Activated gamma-delta T cell treated with anti-CD3 and anti-CD28 coated beads, Interleukin-2, amount 50 U/mL, for 16 hours (primary cell): ENCODE measurements around the gene SNRNP25.

Experiments used
- DNase-seq: peaks from one replicate; pipeline ENCODE4 v3.0.0-alpha.2; 2020; ENCODE audit warnings: low read depth

SNRNP25 gene

GRCh38 chr16:63998-64913 lies 10.6 kb downstream of the SNRNP25 start:
- no peak for DNase-seq

- no peak for DNase-seq
Measured at GRCh38 chr16:64914-65255, 11.3 kb downstream of the SNRNP25 start.

GRCh38 chr16:65745-66144 lies 12.1 kb downstream of the SNRNP25 start:
- peak; percentile 81 for DNase-seq

GRCh38 chr16:66309-67182 lies 12.9 kb downstream of the SNRNP25 start:
- no peak for DNase-seq

GRCh38 chr16:67183-67791 lies 13.7 kb downstream of the SNRNP25 start:
- DNase-seq: no peak

GRCh38 chr16:67884-68789 lies 14.5 kb downstream of the SNRNP25 start:
- DNase-seq: no peak

- DNase-seq: no peak
Measured at GRCh38 chr16:69181-69580, 15.6 kb downstream of the SNRNP25 start.

GRCh38 chr16:71210-71539 lies 17.5 kb downstream of the SNRNP25 start:
- no peak for DNase-seq

GRCh38 chr16:71540-72401 lies 18.1 kb downstream of the SNRNP25 start:
- no peak for DNase-seq

- no peak for DNase-seq
Measured at GRCh38 chr16:72561-73548, 19.2 kb downstream of the SNRNP25 start, which contains the start of gene RHBDF1. Gene RHBDF1 (minus strand): TSS chr16:72631. CDS start chr16:65015, 7,616 bp downstream.

GRCh38 chr16:74051-74746 lies 20.6 kb downstream of the SNRNP25 start:
- DNase-seq: no peak

GRCh38 chr16:74747-75334 lies 21.2 kb downstream of the SNRNP25 start:
- no peak for DNase-seq

- DNase-seq: no peak
Measured at GRCh38 chr16:75580-76501, 22.2 kb downstream of the SNRNP25 start.

- no peak for DNase-seq
Measured at GRCh38 chr16:76535-77272, 23.1 kb downstream of the SNRNP25 start.

GRCh38 chr16:77273-77806 lies 23.7 kb downstream of the SNRNP25 start:
- DNase-seq: no peak

GRCh38 chr16:77807-78443 lies 24.3 kb downstream of the SNRNP25 start, which contains the start of gene MPG:
Gene MPG (plus strand): TSS chr16:78225. CDS start chr16:78310, 85 bp downstream.
- DNase-seq: peak; percentile 69
